ENCODE measurements around the gene ILF2. TPM values are rescaled to one million over a fixed set of nuclear protein-coding genes. Genes with fewer than 3 reads are reported as not detected.

Gene ILF2
- total RNA-seq, 1 donor from 2014 or later, result 474 TPM

GRCh38 chr1:153630384-153630783 is 40.4 kb downstream of the ILF2 start:
- Histone ChIP-seq H3K27ac (no peak overlapping the region), H3K9ac (no peak overlapping the region), H3K4me3 (no peak overlapping the region), H3K36me3 (no peaks in the 10 kb centered on the region), H2AFZ (replicated peaks) (no peak overlapping the region), H3K4me2 (no peak overlapping the region), H3K79me2 (ENCODE audit: low read depth) (peaks cover 22% of the 10 kb centered on the region), H3F3A (ENCODE audit: low read depth) (peaks cover 6% of the 10 kb centered on the region), H3K4me1 (peaks cover 20% of the 10 kb centered on the region), H4K20me1 (ENCODE audit: low read depth) (peaks cover 11% of the 10 kb centered on the region), H3K9me3 (ENCODE audit: low read depth) (no peaks in the 10 kb centered on the region), H3K27me3 (no peaks in the 10 kb centered on the region)
- H3K9me3 Mint-ChIP-seq, result no peaks in the 10 kb centered on the region
- H3K36me3 Mint-ChIP-seq, result peaks cover 7% of the 10 kb centered on the region
- H3K4me3 Mint-ChIP-seq, result no peak overlapping the region
- H3K27ac Mint-ChIP-seq, result no peak overlapping the region
- no peak for DNase-seq (ENCODE audit: low spot score)
- H3K4me1 Mint-ChIP-seq, result peaks cover 43% of the 10 kb centered on the region
- TF ChIP-seq EZH2 (IDR thresholded peaks at IDR 0.05) (no peak), CTCF (IDR thresholded peaks at IDR 0.05) (no peak), EZH2phosphoT487 (IDR thresholded peaks at IDR 0.05) (no peak)
- peaks cover 9% of the 10 kb centered on the region for H3K27me3 Mint-ChIP-seq (ENCODE audit: insufficient read depth, low read depth)

GRCh38 chr1:153629971-153630370 is 40.8 kb downstream of the ILF2 start:
- peaks cover 41% of the 10 kb centered on the region for H3K4me1 Mint-ChIP-seq
- Histone ChIP-seq H3F3A (ENCODE audit: low read depth) (peaks cover 6% of the 10 kb centered on the region), H3K9me3 (ENCODE audit: low read depth) (no peaks in the 10 kb centered on the region), H3K27ac (no peak overlapping the region), H3K4me1 (peaks cover 16% of the 10 kb centered on the region), H3K9ac (no peak overlapping the region), H3K79me2 (ENCODE audit: low read depth) (peaks cover 18% of the 10 kb centered on the region), H3K4me2 (no peak overlapping the region), H3K36me3 (no peaks in the 10 kb centered on the region), H3K4me3 (no peak overlapping the region), H3K27me3 (no peaks in the 10 kb centered on the region), H2AFZ (replicated peaks) (no peak overlapping the region), H4K20me1 (ENCODE audit: low read depth) (peaks cover 6% of the 10 kb centered on the region)
- DNase-seq (ENCODE audit: low spot score), result no peak
- H3K27me3 Mint-ChIP-seq (ENCODE audit: insufficient read depth, low read depth), result peaks cover 9% of the 10 kb centered on the region
- H3K27ac Mint-ChIP-seq, result no peak overlapping the region
- H3K9me3 Mint-ChIP-seq, result no peaks in the 10 kb centered on the region
- TF ChIP-seq EZH2phosphoT487 (IDR thresholded peaks at IDR 0.05) (no peak), CTCF (IDR thresholded peaks at IDR 0.05) (no peak), EZH2 (IDR thresholded peaks at IDR 0.05) (no peak)
- H3K4me3 Mint-ChIP-seq, result no peak overlapping the region
- H3K36me3 Mint-ChIP-seq, result peaks cover 6% of the 10 kb centered on the region

GRCh38 chr1:153629343-153629665 is 41.5 kb downstream of the ILF2 start:
- no peak for DNase-seq (ENCODE audit: low spot score)
- H3K27ac Mint-ChIP-seq, result no peak overlapping the region
- Histone ChIP-seq H3K36me3 (no peaks in the 10 kb centered on the region), H3F3A (ENCODE audit: low read depth) (peaks cover 4% of the 10 kb centered on the region), H3K79me2 (ENCODE audit: low read depth) (peaks cover 11% of the 10 kb centered on the region), H3K4me2 (no peak overlapping the region), H3K9me3 (ENCODE audit: low read depth) (no peaks in the 10 kb centered on the region), H3K4me1 (peaks cover 15% of the 10 kb centered on the region), H2AFZ (replicated peaks) (no peak overlapping the region), H3K27me3 (no peaks in the 10 kb centered on the region), H3K4me3 (no peak overlapping the region), H3K9ac (no peak overlapping the region), H3K27ac (no peak overlapping the region), H4K20me1 (ENCODE audit: low read depth) (no peaks in the 10 kb centered on the region)
- no peaks in the 10 kb centered on the region for H3K9me3 Mint-ChIP-seq
- no peak for TF ChIP-seq CTCF (IDR thresholded peaks at IDR 0.05)
- TF ChIP-seq EZH2 (IDR thresholded peaks at IDR 0.05), result no peak
- no peak for TF ChIP-seq EZH2phosphoT487 (IDR thresholded peaks at IDR 0.05)
- H3K4me3 Mint-ChIP-seq, result no peak overlapping the region
- H3K27me3 Mint-ChIP-seq (ENCODE audit: insufficient read depth, low read depth), result peaks cover 9% of the 10 kb centered on the region
- H3K4me1 Mint-ChIP-seq, result peaks cover 39% of the 10 kb centered on the region
- H3K36me3 Mint-ChIP-seq, result peaks cover 3% of the 10 kb centered on the region
